ENCODE results near the gene PTPRM. TPM values are rescaled to one million over a fixed set of nuclear protein-coding genes. Genes with fewer than 3 reads are reported as not detected.

Gene PTPRM
- polyA plus RNA-seq, 1 experiment: 81.1 TPM

DNA sequence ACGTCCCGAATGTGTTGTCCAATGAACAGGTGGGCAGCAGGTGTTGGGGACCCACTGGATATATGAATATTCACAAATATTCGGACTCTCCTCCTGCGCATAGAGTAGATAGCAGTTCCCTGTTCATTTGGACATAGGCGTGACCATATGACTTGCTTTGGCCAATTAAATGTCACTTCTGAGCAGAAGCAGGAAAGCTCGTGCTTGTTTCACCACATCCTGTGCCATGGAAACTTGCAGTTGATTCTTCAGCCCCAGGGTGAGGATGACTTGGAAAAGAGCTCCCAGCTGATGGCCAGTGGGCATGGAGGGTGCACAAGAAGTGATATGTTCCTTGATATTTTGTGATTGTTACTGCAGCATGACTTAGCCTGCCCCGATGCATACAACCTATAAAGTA lies 52.6 kb downstream of the PTPRM start:
- H3K4me3 ChIP-seq (ENCODE audit: low read depth, low read length): no peak overlapping the region

DNA sequence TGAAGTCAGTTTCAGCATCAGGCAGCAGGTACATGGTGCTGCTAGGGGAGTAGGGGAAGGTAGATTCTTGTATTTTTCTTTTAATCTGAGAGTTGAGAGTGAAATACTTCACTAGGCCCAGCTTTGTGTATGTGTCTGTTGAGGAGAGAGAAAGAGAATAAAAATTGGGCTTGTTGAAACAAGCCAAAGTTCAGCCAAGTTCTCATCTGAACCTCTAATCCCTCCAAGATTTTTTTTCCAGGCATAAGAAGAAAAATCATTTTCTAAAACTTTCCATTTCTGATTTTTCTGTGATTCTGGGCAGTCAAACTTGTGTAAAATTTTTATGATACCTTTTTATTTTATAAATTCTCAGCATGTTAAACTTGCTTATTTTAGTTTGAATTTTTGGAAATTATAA lies 55.6 kb downstream of the PTPRM start:
- ChIA-PET CTCF (no interaction called here), POLR2A (no interaction called here)
- H3K27ac ChIP-seq (ENCODE audit: low read depth, low read length): no peak overlapping the region
- H3K9me3 ChIP-seq (ENCODE audit: control insufficient read depth, insufficient read depth, low read length): no peaks in the 10 kb centered on the region
- DNase-seq (ENCODE audit: low read depth, low spot score): no peak
- no peaks in the 10 kb centered on the region for H3K27me3 ChIP-seq (ENCODE audit: control insufficient read depth, insufficient read depth, low read length)
- H3K4me3 ChIP-seq (ENCODE audit: low read depth, low read length): no peak overlapping the region
- TF ChIP-seq, protein P1, sequence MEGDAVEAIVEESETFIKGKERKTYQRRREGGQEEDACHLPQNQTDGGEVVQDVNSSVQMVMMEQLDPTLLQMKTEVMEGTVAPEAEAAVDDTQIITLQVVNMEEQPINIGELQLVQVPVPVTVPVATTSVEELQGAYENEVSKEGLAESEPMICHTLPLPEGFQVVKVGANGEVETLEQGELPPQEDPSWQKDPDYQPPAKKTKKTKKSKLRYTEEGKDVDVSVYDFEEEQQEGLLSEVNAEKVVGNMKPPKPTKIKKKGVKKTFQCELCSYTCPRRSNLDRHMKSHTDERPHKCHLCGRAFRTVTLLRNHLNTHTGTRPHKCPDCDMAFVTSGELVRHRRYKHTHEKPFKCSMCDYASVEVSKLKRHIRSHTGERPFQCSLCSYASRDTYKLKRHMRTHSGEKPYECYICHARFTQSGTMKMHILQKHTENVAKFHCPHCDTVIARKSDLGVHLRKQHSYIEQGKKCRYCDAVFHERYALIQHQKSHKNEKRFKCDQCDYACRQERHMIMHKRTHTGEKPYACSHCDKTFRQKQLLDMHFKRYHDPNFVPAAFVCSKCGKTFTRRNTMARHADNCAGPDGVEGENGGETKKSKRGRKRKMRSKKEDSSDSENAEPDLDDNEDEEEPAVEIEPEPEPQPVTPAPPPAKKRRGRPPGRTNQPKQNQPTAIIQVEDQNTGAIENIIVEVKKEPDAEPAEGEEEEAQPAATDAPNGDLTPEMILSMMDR (IDR thresholded peaks at IDR 0.05; ENCODE audit: low read depth, low read length): no peak

More for the DNA sequence above, 52.6 kb downstream of the PTPRM start:
- TF ChIP-seq, protein P1 (IDR thresholded peaks at IDR 0.05; ENCODE audit: low read depth, low read length): no peak
- Histone ChIP-seq H3K27me3 (ENCODE audit: control insufficient read depth, insufficient read depth, low read length) (no peaks in the 10 kb centered on the region), H3K9me3 (ENCODE audit: control insufficient read depth, insufficient read depth, low read length) (no peaks in the 10 kb centered on the region), H3K27ac (ENCODE audit: low read depth, low read length) (no peak overlapping the region)
- ChIA-PET CTCF (no interaction called here), POLR2A (no interaction called here)
- no peak for DNase-seq (ENCODE audit: low read depth, low spot score)

DNA sequence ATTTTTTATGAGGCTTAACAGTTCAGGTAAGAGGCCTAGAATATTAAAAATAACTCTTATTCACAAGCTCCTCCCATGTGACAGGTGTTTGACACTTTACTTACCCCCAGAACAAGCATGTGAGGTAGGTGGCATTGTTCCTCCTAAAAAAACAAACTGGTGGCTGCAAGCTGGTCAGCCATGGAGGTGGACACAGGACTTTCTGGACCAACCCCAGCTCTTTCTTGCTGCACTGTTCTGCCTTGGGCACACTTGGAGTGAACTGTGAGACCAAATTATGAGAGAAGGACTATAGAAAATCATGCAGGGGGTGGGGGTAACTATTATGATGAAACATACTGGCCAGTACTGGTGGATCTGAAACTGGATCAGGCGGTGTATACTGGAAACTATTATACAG lies 56.6 kb downstream of the PTPRM start:
- ChIA-PET POLR2A (no interaction called here), CTCF (no interaction called here)
- H3K27ac ChIP-seq (ENCODE audit: low read depth, low read length): no peak overlapping the region
- H3K4me3 ChIP-seq (ENCODE audit: low read depth, low read length): no peak overlapping the region
- no peak for DNase-seq (ENCODE audit: low read depth, low spot score)
- H3K9me3 ChIP-seq (ENCODE audit: control insufficient read depth, insufficient read depth, low read length): no peaks in the 10 kb centered on the region
- no peaks in the 10 kb centered on the region for H3K27me3 ChIP-seq (ENCODE audit: control insufficient read depth, insufficient read depth, low read length)
- TF ChIP-seq, protein P1 (IDR thresholded peaks at IDR 0.05; ENCODE audit: low read depth, low read length): no peak

DNA sequence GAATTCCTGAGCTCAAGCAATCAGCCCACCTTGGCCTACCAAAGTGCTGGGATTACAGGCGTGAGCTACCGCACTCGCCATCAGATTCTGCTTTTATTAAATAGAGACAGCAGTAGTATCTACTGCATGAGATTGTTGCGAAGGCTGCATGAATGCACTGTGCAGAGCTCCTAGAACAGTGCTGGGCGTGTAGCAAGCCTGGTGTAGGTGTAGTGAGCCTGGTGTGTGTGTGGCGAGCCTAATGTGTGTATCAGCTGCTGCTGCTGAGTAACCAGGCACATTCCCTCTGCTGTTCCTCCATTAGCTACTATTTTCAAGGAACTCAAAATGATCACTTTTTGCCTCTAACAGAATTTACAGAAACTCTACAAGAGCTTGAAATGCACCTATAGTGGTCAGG lies 57.6 kb downstream of the PTPRM start:
- Histone ChIP-seq H3K9me3 (ENCODE audit: control insufficient read depth, insufficient read depth, low read length) (no peaks in the 10 kb centered on the region), H3K4me3 (ENCODE audit: low read depth, low read length) (no peak overlapping the region), H3K27me3 (ENCODE audit: control insufficient read depth, insufficient read depth, low read length) (no peaks in the 10 kb centered on the region), H3K27ac (ENCODE audit: low read depth, low read length) (no peak overlapping the region)
- TF ChIP-seq, protein P1 (IDR thresholded peaks at IDR 0.05; ENCODE audit: low read depth, low read length): no peak
- ChIA-PET CTCF (interaction anchor here (0.6 kb wide), 1 partner anchor 56 kb away, joined by 3 read pairs; no protein-coding TSS in a partner anchor), POLR2A (no interaction called here)
- DNase-seq (ENCODE audit: low read depth, low spot score): no peak

DNA sequence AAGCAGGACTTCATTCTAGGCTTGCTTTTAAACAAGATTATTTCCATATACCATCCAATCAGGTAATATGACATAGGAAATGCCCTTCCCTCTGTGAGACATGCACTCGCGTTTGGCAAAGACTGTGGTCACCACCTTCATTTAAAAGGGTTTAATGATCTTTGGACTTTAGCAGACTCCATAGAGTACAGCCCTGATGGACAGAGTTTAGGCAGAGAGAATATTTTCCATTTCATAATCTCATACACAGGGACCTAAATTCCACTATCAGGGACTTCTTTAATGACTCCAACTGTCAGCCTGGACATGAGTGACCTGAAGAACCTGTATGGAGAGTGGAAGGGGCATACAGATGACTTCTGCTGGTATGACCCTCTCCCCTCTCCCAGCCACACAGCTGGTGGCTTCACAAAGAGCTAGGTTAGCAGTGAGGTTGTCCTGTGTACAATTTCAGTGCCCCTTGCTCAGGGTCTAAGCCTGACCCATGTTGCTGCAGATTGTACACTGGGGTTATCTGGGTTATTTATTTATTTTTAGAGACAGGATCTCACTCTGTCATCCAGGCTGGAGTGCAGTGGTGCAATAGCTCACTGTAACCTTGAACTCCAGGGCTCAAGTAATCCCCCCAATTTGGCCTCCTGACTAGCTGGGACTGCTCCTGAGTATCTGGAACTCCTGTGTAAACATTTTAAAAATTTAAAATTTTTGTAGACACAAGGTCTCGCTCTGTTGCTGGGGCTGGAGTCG lies 59.2 kb downstream of the PTPRM start:
- no peak for DNase-seq (ENCODE audit: low read depth, low spot score)

More for the DNA sequence above, 59.2 kb downstream of the PTPRM start:
- no peak overlapping the region for H3K4me3 ChIP-seq (ENCODE audit: low read depth, low read length)
- H3K27me3 ChIP-seq (ENCODE audit: control insufficient read depth, insufficient read depth, low read length): no peaks in the 10 kb centered on the region
- no peaks in the 10 kb centered on the region for H3K9me3 ChIP-seq (ENCODE audit: control insufficient read depth, insufficient read depth, low read length)
- TF ChIP-seq, protein P1 (IDR thresholded peaks at IDR 0.05; ENCODE audit: low read depth, low read length): no peak
- ChIA-PET CTCF (interaction anchor here (0.8 kb wide), 1 partner anchor 59 kb away, joined by 3 read pairs; the partner anchor contains the start of gene PTPRM), POLR2A (no interaction called here)
- no peak overlapping the region for H3K27ac ChIP-seq (ENCODE audit: low read depth, low read length)
